GM18520 (cell line): ENCODE data around the gene CLASP1.
"Not testable (repeated sequence)": the region's sequence is repeated elsewhere in the genome, so short reads cannot be mapped to it uniquely, and the experiment has no call there.

Experiments
- ATAC-seq: cut with Tn5 transposase; IDR thresholded peaks from one replicate; pipeline ENCODE4 v1.9.1; 2021; ENCODE audit not compliant: unreplicated experiment

The CLASP1 gene

GRCh38 chr2:121377646-121378045 lies 271.6 kb downstream of the CLASP1 start:
- no peak for ATAC-seq

DNA sequence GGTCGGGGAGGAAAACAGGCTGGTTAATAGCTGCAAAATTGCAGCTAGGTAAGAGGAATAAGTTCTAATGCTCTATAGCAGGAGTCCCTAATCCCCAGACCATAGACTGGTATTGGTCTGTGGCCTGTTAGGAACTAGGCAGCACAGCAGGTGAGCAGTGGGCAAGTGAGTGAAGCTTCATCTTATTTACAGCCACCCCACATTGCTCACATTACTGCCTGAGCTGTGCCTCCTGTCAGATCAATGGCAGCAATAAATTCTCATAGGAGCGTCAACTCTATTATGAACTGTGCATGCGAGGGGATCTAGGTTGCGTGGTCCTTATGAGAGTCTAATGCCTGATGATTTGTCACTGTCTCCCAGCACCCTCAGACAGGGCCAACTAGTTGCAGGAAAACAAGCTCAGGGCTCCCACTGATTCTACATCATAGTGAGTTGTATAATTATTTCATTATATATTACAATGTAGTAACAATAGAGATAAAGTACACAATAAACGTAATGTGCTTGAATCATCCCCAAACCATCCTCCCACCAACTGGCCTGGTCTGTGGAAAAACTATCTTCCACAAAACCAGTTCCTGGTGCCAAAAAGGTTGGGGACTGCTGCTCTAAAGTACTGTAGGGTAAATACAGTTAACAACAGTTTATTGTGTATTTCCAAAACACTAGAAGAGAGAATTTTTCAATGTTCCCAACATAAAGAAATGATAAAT lies 272.6 kb downstream of the CLASP1 start:
- no peak for ATAC-seq

DNA sequence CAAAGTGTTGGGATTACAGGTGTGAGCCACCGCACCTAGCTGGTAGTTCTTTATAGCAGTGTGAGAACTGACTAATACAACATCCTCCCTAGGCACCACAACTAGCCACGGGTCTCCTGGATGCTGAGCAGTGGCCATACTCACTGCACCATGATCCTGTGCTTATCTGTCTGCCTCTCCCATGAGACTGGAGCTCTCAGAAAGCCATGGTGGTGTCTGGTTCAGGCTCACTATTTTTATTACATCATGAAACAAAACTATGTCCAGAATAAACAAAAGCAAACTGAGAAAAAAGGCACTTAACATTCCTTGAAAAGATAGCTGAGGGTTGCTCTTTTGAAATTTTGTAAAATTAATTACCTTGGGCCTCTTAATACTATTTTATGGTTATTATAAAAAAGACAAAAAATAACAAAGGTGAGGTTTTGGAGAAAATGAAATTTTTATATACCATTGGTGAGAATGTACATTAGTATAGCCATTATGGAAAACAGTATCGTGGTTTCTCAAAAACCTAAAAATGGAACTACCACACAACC lies 273.6 kb downstream of the CLASP1 start:
- ATAC-seq = no peak

- not testable (repeated sequence) for ATAC-seq
Observed at GRCh38 chr2:121374412-121375075, 274.7 kb downstream of the CLASP1 start.

DNA sequence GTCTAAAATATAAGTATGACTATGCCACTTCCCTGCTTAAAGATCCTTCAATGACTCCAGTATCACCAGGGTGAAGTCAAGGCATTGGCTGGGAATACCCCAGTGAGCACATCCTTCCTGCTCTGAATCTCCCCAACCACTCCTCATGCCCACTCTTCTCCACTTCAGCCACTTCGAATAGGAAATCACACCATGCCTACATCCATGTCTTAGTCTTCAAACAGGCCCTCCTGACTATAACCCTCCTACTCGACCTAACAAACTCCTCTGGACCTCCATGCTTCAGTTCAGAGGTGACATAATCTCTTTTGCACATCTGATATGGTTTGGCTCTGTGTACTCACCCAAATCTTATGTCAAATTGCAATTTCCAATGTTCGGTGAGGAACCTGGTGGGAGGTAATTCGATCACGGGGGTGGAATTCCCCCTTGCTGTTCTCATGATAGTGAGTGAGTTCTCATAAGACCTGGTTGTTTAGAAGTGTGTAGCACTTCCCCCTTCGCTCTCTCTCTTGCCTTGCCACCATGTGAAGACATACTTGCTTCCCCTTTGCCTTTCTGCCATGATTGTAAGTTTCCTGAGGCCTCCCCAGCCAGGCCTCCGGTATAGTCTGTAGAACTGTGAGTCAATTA lies 276.4 kb downstream of the CLASP1 start:
- ATAC-seq = no peak

GRCh38 chr2:121372082-121372481 lies 277.2 kb downstream of the CLASP1 start:
- no peak for ATAC-seq

DNA sequence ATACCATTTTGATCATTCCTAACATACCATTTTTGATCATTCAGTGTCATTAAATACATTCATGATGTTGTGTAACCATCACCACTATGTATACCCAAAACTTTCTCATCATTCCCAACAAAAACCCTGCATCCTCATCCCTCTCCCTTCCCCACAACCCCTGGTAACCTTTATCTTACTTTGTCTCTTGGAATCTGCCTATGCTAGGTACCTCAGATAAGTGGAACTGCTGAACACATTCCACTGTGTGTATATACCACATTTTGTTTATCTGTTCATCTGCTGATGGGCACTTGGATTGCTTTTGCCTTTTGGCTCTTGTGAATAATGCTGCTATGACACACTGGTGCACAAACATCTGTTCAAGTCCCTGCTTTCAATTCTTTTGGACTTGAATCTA lies 280.4 kb downstream of the CLASP1 start:
- no peak for ATAC-seq

GRCh38 chr2:121368155-121368554 lies 281.1 kb downstream of the CLASP1 start:
- no peak for ATAC-seq

- ATAC-seq = no peak
Observed at GRCh38 chr2:121367246-121367900, 281.9 kb downstream of the CLASP1 start.

DNA sequence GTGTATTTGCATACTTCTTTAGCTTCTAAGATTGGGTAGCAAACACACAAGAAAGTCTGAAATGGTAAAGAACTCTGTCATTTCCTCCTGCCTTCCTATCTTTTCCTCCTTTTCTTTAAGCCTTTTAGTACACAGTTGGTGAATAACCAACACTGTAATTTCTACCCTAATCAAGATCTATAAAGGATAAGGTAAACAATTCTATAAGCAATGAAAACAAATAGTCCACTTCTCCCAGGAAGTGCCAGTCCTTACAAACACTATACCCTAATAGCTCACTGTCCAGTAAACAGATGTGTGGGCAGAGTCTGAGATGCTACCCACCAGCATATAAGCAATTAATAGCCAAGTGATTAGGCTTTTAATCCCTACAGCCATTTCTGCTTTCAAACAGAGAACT lies 283.2 kb downstream of the CLASP1 start:
- no peak for ATAC-seq

GRCh38 chr2:121365061-121365460 lies 284.2 kb downstream of the CLASP1 start:
- no peak for ATAC-seq

DNA sequence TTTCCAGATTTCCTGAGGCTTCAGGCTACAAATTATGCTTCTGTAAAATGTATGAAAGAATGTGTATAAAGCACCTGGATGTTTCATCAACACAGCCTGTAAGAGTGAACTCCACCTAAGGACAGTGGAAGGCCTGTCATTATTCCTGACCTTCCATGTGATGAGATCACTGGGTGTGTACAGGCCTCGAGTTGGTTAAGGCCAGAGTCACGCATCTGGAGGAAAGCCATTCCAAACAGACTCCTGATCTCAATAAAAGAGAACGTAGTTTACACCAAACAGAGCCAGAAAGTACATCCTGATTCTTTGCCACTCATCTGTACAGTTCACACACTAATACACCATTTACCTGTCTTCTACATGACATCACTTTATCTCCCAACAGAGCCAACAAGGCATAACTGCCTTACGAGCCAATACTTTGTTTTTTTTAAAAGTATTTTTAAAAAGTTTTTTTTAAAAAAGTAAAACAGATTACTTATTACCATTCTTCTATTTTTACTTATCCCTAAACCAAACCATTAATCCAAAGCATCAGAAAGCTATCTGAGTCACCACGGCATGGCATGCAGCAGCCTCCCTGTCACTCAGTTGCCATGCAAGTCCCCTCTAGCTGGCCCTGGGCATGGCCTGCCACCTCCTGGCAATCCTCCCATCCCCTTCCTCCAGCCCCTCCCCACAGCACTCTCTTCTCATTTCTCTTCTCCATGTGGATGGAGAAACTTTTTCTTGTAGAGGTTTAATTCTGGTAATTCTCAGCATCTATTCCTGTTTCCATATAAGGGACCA lies 285.4 kb downstream of the CLASP1 start:
- ATAC-seq = no peak

DNA sequence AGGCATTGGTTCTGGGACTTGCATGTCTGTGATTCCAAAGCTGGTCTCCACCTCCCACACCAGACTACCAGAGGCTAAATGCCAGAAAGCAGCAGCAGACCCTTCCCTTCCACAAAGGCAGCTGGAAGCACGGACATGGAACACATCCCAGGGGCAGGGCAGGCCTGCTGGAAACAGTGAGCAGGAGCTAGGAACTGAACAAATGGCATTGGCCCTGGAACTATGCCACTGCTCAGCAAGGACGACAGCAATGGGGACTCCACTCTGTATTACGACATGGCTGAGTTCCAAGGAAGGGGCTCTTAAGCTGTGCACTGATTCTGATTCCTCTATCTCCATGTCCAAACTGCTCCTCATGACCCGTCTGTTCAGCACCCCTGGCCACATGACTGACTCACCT lies 286.5 kb downstream of the CLASP1 start:
- no peak for ATAC-seq

DNA sequence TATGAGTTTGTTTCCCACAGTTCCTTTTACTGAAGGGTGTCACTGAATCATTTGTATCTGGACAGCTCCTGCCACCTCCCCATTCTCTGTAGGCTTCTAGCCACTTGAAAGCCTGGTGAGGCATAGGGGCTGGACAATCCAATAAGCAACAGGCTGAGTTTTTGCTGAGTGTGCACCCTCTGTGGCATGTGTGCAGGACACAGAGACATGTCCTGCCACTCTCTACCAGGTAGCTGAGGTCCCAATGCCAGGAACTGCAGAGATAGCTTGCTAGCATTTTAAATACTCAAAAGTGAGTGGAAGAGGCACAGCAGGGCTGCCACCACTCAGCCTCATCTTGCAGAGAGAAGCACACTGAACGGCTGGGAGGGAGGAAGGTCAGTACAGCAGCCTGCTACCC lies 287.0 kb downstream of the CLASP1 start:
- ATAC-seq = no peak

DNA sequence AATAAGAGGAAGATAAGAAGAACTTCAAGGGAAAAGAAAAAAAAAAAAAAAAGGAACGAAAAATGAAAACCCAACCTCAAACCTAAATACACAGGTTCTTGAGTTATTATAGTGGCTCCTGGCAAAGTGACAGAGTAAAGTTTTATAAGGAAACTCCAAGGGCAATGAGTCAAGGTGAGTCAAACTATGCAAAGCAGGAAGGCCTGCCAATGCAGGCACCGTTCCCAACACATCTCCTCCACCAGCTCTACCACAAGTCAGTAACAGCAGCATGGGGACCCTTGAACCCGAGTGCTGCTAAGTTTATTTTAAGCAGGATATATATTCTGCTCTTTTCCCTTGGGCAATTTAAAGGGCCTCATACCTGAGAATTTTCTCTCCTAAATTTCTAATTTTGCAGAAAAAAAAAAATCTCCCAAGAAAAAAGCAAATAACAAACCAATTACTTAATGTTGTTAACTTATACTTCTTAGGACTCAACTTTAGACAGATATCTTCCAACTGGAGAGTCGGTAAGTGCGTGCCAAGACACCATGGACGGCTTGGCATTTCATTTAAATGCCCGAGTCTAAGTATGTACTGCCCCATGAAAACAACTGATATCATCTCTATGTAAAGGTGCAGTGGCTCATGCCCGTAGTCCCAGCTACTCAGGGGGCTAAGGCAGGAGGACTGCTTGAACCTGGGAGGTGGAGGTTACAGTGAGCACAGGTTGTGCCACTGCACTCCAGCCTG lies 288.5 kb downstream of the CLASP1 start:
- ATAC-seq = no peak

GRCh38 chr2:121359716-121360565 lies 289.3 kb downstream of the CLASP1 start:
- ATAC-seq = no peak

- ATAC-seq = no peak
Observed at GRCh38 chr2:121359170-121359569, 290.1 kb downstream of the CLASP1 start.

GRCh38 chr2:121358291-121358690 lies 291.0 kb downstream of the CLASP1 start:
- no peak for ATAC-seq

- no peak for ATAC-seq
Observed at GRCh38 chr2:121356058-121356640, 293.1 kb downstream of the CLASP1 start.
